Measurements from ENCODE around the gene AANAT.
A peak's percentile ranks its signal among the peaks of the same experiment; 100 is the strongest.

Gene AANAT

DNA sequence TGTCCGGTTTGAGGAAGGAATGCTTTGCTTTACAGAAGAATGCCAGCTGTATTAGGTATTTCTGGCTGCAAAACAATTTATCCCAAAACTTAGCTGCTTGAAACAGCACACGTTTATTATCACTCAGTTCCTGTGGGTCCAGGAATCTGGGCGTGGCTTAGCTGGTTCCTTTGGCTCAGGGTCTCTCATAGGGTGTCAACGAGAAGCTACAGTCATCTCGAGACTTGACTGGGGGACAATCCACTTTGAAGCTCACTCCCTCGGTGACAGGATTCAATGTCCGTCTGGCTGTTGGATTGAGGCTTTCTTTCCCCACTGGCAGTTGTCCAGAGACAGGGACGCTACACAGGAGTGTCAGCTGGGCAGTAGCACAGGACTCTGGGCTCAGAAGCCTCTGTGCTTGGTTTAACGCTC is 43.4 kb downstream of the AANAT start (continued):
- TF ChIP-seq, protein P1, sequence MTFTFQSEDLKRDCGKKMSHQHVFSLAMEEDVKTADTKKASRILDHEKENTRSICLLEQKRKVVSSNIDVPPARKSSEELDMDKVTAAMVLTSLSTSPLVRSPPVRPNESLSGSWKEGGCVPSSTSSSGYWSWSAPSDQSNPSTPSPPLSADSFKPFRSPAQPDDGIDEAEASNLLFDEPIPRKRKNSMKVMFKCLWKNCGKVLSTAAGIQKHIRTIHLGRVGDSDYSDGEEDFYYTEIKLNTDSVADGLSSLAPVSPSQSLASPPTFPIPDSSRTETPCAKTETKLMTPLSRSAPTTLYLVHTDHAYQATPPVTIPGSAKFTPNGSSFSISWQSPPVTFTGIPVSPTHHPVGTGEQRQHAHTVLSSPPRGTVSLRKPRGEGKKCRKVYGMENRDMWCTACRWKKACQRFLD (tag by site-specific recombination; IDR thresholded peaks at IDR 0.05), result no peak
- TF ChIP-seq, protein P2, sequence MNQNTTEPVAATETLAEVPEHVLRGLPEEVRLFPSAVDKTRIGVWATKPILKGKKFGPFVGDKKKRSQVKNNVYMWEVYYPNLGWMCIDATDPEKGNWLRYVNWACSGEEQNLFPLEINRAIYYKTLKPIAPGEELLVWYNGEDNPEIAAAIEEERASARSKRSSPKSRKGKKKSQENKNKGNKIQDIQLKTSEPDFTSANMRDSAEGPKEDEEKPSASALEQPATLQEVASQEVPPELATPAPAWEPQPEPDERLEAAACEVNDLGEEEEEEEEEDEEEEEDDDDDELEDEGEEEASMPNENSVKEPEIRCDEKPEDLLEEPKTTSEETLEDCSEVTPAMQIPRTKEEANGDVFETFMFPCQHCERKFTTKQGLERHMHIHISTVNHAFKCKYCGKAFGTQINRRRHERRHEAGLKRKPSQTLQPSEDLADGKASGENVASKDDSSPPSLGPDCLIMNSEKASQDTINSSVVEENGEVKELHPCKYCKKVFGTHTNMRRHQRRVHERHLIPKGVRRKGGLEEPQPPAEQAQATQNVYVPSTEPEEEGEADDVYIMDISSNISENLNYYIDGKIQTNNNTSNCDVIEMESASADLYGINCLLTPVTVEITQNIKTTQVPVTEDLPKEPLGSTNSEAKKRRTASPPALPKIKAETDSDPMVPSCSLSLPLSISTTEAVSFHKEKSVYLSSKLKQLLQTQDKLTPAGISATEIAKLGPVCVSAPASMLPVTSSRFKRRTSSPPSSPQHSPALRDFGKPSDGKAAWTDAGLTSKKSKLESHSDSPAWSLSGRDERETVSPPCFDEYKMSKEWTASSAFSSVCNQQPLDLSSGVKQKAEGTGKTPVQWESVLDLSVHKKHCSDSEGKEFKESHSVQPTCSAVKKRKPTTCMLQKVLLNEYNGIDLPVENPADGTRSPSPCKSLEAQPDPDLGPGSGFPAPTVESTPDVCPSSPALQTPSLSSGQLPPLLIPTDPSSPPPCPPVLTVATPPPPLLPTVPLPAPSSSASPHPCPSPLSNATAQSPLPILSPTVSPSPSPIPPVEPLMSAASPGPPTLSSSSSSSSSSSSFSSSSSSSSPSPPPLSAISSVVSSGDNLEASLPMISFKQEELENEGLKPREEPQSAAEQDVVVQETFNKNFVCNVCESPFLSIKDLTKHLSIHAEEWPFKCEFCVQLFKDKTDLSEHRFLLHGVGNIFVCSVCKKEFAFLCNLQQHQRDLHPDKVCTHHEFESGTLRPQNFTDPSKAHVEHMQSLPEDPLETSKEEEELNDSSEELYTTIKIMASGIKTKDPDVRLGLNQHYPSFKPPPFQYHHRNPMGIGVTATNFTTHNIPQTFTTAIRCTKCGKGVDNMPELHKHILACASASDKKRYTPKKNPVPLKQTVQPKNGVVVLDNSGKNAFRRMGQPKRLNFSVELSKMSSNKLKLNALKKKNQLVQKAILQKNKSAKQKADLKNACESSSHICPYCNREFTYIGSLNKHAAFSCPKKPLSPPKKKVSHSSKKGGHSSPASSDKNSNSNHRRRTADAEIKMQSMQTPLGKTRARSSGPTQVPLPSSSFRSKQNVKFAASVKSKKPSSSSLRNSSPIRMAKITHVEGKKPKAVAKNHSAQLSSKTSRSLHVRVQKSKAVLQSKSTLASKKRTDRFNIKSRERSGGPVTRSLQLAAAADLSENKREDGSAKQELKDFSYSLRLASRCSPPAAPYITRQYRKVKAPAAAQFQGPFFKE (tag by site-specific recombination; IDR thresholded peaks at IDR 0.05; ENCODE audit: borderline replicate concordance), result no peak
- TF ChIP-seq, protein P3, sequence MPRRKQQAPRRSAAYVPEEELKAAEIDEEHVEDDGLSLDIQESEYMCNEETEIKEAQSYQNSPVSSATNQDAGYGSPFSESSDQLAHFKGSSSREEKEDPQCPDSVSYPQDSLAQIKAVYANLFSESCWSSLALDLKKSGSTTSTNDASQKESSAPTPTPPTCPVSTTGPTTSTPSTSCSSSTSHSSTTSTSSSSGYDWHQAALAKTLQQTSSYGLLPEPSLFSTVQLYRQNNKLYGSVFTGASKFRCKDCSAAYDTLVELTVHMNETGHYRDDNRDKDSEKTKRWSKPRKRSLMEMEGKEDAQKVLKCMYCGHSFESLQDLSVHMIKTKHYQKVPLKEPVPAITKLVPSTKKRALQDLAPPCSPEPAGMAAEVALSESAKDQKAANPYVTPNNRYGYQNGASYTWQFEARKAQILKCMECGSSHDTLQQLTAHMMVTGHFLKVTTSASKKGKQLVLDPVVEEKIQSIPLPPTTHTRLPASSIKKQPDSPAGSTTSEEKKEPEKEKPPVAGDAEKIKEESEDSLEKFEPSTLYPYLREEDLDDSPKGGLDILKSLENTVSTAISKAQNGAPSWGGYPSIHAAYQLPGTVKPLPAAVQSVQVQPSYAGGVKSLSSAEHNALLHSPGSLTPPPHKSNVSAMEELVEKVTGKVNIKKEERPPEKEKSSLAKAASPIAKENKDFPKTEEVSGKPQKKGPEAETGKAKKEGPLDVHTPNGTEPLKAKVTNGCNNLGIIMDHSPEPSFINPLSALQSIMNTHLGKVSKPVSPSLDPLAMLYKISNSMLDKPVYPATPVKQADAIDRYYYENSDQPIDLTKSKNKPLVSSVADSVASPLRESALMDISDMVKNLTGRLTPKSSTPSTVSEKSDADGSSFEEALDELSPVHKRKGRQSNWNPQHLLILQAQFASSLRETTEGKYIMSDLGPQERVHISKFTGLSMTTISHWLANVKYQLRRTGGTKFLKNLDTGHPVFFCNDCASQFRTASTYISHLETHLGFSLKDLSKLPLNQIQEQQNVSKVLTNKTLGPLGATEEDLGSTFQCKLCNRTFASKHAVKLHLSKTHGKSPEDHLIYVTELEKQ (tag by site-specific recombination; IDR thresholded peaks at IDR 0.05; ENCODE audit: borderline replicate concordance), result no peak
- TF ChIP-seq ZNF837 (tag by site-specific recombination; IDR thresholded peaks at IDR 0.05) (no peak), ZNF658 (tag by site-specific recombination; IDR thresholded peaks at IDR 0.05) (no peak), ZNF350 (tag by site-specific recombination; IDR thresholded peaks at IDR 0.05) (no peak), FEZF1 (tag by site-specific recombination; IDR thresholded peaks at IDR 0.05) (no peak)

DNA sequence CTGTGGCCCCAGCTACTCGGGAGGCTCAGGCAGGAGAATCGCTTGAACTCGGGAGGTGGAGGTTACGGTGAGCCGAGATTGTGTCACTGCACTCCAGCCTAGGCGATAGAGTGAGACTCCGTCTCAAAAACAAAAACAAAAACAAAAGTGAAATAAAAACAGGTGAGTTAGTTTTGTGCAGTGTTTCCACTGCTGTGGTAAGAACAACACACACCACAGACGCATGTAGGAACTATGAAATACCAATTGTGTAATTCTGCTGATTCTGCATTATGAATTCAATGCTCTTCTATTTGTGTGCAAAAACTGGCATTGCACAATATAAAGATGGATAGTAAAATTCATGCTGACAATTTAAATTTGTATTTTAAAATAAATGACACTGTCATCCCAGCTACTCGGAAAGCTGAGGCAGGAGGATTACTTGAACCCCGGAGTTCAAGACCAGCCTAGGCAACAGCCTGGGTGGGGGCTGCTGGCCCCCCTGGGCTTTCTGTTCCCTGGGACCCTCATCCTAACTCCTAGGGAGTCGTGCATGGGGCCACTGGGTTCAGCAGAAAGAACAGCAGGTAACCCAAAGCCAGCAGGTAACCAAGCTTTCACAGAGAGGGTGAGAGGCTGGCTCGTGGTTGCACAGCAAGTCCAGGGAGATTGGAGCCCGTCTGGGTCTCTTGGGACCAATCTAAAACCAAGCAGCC is 44.4 kb downstream of the AANAT start:
- no peak overlapping the region for H3K27ac ChIP-seq (ENCODE audit: extremely low read depth, low read depth, low read length)
- H3K36me3 ChIP-seq (ENCODE audit: control insufficient read depth in 2 of 2, insufficient read depth in 1 of 2, low read length in 2 of 2), result no peaks in the 10 kb centered on the region
- ChIA-PET CTCF (interaction anchor here (0.9 to 8.4 kb wide), 10 partner anchors 10 to 208 kb away, joined by 3 to 187 read pairs (median 8); partner anchors contain the start of genes AANAT and PRCD), POLR2A (no interaction called here)
- TF ChIP-seq ZNF747 (tag by site-specific recombination; IDR thresholded peaks at IDR 0.05) (no peak), ZNF768 (tag by site-specific recombination; IDR thresholded peaks at IDR 0.05) (peak; percentile 66; the same call in 1 of the 2 replicates), ZNF155 (tag by site-specific recombination; IDR thresholded peaks at IDR 0.05) (no peak), ZSCAN30 (tag by site-specific recombination; IDR thresholded peaks at IDR 0.05) (no peak)
- no peaks in the 10 kb centered on the region for H3K9me3 ChIP-seq (ENCODE audit: control insufficient read depth, insufficient read depth, low read depth, low read length)
- no peak overlapping the region for H3K4me3 ChIP-seq (ENCODE audit: low read depth, low read length)
- H3K4me1 ChIP-seq (ENCODE audit: control insufficient read depth, insufficient read depth, low read length), result no peaks in the 10 kb centered on the region

All from HEK293 (cell line).